Astrocyte (in vitro differentiated cells and primary cell): Measurements from ENCODE around the gene DIP2C.

Experiments
- CTCF ChIP-seq: IDR thresholded peaks from 2 replicates; pipeline ENCODE4 v1.5.1; 2011; ENCODE audit warnings: low read depth, mild to moderate bottlenecking, inconsistent platforms, low read length, moderate library complexity; ENCODE audit not compliant: insufficient read depth
- EZH2 ChIP-seq: IDR thresholded peaks from 2 replicates; pipeline ENCODE4 v1.6.1; 2012; ENCODE audit warnings: mild to moderate bottlenecking, low read length, inconsistent platforms; ENCODE audit not compliant: insufficient read depth

DNA sequence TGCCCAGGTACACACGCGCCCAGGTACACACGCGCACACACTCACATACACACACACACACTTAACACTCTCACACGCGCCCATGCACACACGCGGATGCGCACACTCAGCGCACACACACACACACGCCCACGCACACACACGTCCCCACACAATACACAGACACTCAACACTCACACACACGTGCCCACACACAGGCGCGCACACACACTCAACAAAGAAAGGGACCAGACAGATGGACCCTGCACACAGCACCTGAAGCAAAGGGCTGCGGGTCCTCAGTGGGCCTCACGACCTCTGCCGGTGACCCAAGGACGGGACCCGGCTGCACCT lies 296.8 kb downstream of the DIP2C start:
- TF ChIP-seq CTCF (no peak), EZH2 (no peak)
